Activated naive CD8-positive, alpha-beta T cell treated with anti-CD3 and anti-CD28 coated beads, Interleukin-2, amount 50 U/mL, for 16 hours (primary cell): ENCODE data around the gene CT45A8.
"Not testable (repeated sequence)": the region's sequence is repeated elsewhere in the genome, so short reads cannot be mapped to it uniquely, and the experiment has no call there.

Experiments
- DNase-seq: peaks from one replicate; pipeline ENCODE4 v3.0.0-alpha.2; 2020; ENCODE audit warnings: low read depth, low spot score

The CT45A8 gene, protein sequence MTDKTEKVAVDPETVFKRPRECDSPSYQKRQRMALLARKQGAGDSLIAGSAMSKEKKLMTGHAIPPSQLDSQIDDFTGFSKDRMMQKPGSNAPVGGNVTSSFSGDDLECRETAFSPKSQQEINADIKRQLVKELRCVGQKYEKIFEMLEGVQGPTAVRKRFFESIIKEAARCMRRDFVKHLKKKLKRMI

DNA sequence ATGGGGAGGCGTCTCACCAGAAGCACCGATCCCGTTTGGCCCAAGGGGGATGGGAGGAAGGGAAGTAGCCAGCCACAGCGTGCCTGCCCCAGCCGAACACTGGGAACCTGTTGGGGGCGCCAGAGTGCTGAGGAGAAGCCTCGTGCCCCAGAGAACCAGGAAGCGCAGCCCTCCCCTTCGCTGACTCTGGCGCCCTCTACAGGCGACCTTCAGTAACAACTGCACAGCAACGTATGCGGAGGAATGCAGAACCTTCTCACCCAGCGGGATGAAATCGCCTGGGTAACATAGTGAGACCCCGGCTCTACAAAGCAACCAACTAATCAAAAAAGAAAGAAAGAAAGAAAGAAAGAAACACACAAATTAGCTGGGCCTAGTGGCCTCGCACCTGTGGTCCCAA is at the start of gene CT45A8:
Gene CT45A8, minus strand, starts transcription at position 101 of the 400 bp plus-strand sequence. CDS start 3,755 bp downstream, outside the sequence.
- DNase-seq, result not testable (repeated sequence)

DNA sequence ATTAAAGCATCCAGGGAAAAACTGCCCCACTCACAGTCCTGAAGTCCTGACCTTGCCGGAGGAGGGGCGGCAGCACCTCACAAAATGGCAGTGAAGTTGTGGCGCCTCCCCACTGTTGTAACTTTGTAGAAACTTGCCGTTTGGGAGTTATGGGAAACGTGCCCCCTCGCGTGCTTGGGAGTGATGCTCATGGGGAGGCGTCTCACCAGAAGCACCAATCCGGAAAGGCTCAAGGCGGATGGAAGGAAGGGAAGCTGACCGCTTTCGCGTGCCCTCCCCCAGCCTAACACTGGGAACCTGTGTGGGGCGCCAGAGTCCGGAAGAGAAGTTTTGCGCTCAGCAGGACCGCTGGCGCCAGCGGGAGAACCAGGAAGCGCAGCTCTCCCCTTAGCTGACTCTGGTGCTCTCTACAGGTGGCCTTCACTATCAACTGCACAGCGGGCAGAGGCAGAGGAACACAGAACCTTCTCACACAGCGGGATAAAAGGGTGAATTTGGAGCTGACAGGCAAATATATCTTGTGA is 39.0 kb upstream of the CT45A8 start, which contains the start of the genes CT45A10 and SAGE1:
Gene CT45A10, minus strand, starts transcription at position 151 of the 524 bp plus-strand sequence. CDS start 8,100 bp downstream, outside the sequence.
Gene SAGE1, plus strand, starts transcription at position 423 of the 524 bp plus-strand sequence. CDS start 2,527 bp downstream, outside the sequence.
- no peak for DNase-seq

DNA sequence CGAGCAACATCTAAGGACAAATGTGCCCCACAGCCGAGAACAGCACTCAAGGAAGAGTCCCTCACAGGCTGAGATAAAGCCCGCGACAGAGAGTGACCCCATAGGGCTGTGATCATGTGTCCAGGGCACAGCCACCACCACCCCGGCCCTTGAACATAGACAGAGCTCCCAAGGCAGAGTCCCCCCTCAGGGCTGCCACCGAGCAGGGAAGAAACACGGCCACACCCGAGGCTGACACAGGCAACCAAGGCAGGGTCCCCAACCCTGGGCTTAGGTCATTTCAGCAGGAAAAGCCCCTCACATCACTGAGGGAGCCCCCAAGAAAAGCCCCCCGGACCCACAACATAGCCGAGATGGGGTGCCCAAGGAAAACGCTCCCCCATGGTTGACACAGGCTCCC is 38.4 kb upstream of the CT45A8 start:
- DNase-seq, result no peak

DNA sequence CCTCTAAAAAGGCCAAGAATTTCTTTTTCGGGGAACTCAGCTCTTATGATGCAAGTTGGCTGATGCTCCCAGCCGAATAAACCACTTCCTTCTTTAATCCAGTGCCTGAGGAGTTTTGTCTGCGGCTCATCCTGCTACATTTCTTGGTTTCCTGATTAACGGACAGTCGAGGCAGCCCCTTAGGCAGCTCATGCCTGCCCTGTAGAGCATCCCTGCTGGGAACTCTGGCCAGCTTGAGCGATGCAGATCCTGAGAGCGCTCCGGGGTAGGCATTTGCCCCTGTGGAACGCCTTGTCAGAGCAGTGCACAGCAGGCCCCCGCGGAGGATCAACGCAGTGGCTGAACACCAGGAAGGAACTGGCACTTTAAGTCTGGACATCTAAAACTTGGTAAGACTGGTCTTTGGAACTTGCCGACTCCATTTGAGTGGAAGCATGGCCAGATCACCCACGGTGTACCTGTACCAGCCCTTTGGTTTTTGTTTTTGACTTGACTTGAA is 35.8 kb upstream of the CT45A8 start:
- no peak for DNase-seq

DNA sequence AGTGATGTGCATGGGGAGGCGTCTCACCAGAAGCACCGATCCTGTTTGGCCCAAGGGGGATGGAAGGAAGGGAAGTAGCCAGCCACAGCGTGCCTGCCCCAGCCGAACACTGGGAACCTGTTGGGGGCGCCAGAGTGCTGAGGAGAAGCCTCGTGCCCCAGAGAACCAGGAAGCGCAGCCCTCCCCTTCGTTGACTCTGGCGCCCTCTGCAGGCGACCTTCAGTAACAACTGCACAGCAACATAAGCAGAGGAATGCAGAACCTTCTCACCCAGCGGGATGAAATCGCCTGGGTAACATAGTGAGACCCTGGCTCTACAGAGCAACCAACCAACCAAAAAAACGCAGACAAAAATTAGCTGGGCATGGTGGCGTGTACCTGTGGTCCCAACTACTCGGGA is 34.6 kb upstream of the CT45A8 start:
- not testable (repeated sequence) for DNase-seq

DNA sequence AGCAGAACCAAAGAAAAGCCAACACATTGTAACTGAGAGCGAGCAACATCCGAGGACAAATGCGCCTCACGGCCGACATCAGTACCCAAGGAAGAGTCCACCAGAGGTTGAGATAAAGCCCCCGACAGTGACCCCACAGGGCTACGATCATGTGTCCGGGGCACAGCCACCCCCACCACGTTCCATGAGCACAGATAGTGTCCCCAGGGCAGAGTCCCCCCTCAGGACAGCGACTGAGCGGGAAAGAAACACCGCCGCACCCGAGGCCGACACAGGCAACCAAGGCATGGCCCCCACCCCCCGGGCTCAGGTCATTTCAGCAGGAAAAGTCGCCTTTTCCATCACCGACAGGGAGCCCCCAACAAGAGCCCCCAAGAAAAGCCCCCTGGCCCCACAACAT is 33.9 kb upstream of the CT45A8 start:
- not testable (repeated sequence) for DNase-seq

DNA sequence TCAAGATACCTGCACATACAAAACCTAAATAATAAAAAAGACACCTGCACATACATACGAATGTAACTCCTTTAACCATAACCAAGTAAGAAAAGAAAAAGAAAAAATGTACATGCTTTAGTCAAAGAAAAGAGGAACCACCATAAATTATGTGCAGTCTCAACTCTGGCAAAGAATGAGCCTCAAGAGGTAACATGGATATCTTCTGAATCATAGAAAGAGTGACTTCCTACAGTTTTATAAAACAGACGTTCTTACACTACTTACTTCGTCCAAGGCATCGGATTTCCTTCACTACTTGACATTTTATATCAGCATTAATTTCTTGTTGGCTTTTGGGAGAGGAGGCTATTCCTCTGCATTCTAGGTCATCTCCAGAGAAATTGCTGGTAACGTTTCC is 28.4 kb upstream of the CT45A8 start:
- not testable (repeated sequence) for DNase-seq

DNA sequence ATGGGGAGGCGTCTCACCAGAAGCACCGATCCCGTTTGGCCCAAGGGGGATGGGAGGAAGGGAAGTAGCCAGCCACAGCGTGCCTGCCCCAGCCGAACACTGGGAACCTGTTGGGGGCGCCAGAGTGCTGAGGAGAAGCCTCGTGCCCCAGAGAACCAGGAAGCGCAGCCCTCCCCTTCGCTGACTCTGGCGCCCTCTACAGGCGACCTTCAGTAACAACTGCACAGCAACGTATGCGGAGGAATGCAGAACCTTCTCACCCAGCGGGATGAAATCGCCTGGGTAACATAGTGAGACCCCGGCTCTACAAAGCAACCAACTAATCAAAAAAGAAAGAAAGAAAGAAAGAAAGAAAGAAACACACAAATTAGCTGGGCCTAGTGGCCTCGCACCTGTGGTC is 17.4 kb upstream of the CT45A8 start, which contains the start of gene CT45A9:
Gene CT45A9, minus strand, starts transcription at position 101 of the 400 bp plus-strand sequence. CDS start 3,751 bp downstream, outside the sequence.
- not testable (repeated sequence) for DNase-seq

DNA sequence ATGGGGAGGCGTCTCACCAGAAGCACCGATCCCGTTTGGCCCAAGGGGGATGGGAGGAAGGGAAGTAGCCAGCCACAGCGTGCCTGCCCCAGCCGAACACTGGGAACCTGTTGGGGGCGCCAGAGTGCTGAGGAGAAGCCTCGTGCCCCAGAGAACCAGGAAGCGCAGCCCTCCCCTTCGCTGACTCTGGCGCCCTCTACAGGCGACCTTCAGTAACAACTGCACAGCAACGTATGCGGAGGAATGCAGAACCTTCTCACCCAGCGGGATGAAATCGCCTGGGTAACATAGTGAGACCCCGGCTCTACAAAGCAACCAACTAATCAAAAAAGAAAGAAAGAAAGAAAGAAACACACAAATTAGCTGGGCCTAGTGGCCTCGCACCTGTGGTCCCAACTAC is 17.2 kb downstream of the CT45A8 start, which contains the start of gene CT45A7:
Gene CT45A7, minus strand, starts transcription at position 101 of the 400 bp plus-strand sequence. CDS start 3,747 bp downstream, outside the sequence.
- DNase-seq, result not testable (repeated sequence)

DNA sequence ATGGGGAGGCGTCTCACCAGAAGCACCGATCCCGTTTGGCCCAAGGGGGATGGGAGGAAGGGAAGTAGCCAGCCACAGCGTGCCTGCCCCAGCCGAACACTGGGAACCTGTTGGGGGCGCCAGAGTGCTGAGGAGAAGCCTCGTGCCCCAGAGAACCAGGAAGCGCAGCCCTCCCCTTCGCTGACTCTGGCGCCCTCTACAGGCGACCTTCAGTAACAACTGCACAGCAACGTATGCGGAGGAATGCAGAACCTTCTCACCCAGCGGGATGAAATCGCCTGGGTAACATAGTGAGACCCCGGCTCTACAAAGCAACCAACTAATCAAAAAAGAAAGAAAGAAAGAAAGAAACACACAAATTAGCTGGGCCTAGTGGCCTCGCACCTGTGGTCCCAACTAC is 34.4 kb downstream of the CT45A8 start, which contains the start of gene CT45A2:
Gene CT45A2, minus strand, starts transcription at position 101 of the 400 bp plus-strand sequence. CDS start 3,747 bp downstream, outside the sequence.
- DNase-seq, result not testable (repeated sequence)

DNA sequence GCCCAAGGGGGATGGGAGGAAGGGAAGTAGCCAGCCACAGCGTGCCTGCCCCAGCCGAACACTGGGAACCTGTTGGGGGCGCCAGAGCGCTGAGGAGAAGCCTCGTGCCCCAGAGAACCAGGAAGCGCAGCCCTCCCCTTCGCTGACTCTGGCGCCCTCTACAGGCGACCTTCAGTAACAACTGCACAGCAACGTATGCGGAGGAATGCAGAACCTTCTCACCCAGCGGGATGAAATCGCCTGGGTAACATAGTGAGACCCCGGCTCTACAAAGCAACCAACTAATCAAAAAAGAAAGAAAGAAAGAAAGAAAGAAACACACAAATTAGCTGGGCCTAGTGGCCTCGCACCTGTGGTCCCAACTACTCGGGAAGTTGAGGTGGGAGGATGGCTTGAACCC is 51.7 kb downstream of the CT45A8 start, which contains the start of gene CT45A6:
Gene CT45A6, minus strand, starts transcription at position 101 of the 400 bp plus-strand sequence. CDS start 3,794 bp downstream, outside the sequence.
- not testable (repeated sequence) for DNase-seq
